ENCODE measurements around the gene IL36RN. TPM values are rescaled to one million over a fixed set of nuclear protein-coding genes. Genes with fewer than 3 reads are reported as not detected.

Gene IL36RN
- polyA plus RNA-seq, 2 of the 4 experiments (the other 2 are of a cell fraction): not detected

DNA sequence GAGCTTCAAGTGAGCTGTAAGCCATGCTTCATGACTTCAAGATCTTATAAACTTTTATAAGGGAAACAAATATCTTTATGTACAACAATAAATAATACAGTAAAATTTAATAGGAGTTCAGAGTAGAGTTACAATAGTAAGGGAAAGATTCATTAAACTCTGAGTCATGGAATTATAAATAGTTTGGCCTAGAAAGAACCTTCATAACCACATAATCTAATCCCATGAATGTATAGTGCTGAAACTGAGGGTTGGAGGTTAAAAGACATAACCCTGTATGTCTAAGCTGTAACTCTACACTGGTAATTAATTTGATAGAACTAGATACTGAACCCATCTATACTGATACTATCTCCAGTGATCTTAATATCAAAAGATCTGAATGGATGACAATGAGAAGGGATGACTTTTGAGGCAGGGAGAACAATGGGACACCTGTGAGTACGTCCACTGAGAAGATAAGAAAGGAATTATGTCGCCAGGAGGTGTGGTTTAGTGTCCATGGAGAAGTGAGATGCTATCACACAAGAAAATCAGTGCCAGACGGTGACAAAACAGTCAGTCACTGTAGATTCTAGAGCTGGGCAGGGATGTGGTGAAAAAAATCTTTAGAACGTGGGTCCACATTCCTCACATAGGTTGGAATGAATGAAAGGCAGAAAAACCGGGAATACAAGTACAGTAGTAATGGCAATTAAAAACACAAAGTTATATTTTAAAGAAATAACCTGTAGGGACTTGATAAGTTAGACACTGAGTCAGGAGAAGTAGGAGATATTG is 9.9 kb downstream of the IL36RN start:
- POLR2A ChIA-PET: no interaction called here
- Histone ChIP-seq H3K4me2 (no peak overlapping the region), H3K27ac (no peak overlapping the region), H3K4me1 (peaks cover 7% of the 10 kb centered on the region; the same call in 1 of the 3 replicates), H3K9me3 (0 out of 3 replicates have a peak, but pooled peaks cover 10% of the 10 kb centered on the region), H3K4me3 (no peak overlapping the region)
- ATAC-seq (no peak), DNase-seq (ENCODE audit: low read depth in 1 of 2, low spot score in 1 of 2) (no peak), FAIRE-seq (no peak)
- TF ChIP-seq, protein P1, sequence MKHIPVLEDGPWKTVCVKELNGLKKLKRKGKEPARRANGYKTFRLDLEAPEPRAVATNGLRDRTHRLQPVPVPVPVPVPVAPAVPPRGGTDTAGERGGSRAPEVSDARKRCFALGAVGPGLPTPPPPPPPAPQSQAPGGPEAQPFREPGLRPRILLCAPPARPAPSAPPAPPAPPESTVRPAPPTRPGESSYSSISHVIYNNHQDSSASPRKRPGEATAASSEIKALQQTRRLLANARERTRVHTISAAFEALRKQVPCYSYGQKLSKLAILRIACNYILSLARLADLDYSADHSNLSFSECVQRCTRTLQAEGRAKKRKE (CRISPR knock-in tag; IDR thresholded peaks at IDR 0.05; ENCODE audit: low read depth): no peak
- TF ChIP-seq MAFK (IDR thresholded peaks at IDR 0.05; ENCODE audit: partially characterized antibody): no peak
- 12% methylated on average over 5 of the region's 5 CpGs for WGBS (ENCODE audit: missing lambda C conversion rate)
- CTCF ChIA-PET: interaction anchor here (1.2 to 3.9 kb wide), 2 partner anchors 10 to 11 kb away, joined by 3 to 21 read pairs; partner anchors contain the start of gene IL36RN

DNA sequence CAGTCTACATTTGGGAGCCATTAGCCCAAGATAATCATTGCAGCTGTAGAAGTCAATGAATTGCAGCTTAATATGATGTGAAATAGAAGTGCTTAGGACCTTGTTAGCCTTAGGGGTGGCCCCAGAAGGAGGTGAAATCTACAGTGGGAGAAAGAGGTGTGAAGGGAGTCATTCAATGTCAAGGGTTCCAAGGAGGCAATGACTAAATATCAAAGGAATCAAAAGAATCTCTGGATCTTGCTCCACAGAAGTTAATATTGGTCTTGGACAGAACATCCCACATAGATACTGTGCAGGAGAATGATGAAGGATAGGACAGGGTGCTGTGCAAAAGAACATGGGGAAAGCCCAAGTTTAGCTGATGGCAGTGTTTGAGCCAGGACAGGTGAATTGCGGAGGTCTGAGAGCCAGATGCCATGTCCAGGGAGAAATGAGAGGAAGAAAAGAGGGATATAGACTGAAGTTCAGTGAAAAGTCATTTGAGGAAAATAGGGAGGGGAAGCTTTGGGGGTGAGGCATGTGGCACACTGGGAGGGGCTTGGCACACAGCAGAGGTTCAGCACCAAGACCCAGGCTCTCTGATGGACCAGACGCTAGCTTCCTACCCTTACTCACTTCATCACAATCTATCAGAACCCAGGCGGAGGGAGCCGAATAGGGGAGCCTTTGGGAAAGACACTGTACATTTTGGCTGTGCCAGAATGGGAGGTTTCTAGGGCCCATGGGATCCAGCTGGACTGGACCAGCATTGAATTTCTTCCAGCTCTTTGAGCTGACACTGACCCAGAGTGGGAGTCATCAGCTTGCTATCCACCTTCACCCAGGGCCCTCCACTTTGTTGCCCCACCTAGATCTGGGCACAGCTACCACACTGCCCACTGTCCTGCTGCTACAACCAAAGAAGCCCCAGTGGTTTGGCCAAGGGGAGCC is 10.9 kb downstream of the IL36RN start:
- POLR2A ChIA-PET: no interaction called here
- no peak overlapping the region; a peak in 1 of 6 replicates for H3K27ac ChIP-seq
- TF ChIP-seq SMC3 (IDR thresholded peaks at IDR 0.05): no peak
- TF ChIP-seq, protein P2, sequence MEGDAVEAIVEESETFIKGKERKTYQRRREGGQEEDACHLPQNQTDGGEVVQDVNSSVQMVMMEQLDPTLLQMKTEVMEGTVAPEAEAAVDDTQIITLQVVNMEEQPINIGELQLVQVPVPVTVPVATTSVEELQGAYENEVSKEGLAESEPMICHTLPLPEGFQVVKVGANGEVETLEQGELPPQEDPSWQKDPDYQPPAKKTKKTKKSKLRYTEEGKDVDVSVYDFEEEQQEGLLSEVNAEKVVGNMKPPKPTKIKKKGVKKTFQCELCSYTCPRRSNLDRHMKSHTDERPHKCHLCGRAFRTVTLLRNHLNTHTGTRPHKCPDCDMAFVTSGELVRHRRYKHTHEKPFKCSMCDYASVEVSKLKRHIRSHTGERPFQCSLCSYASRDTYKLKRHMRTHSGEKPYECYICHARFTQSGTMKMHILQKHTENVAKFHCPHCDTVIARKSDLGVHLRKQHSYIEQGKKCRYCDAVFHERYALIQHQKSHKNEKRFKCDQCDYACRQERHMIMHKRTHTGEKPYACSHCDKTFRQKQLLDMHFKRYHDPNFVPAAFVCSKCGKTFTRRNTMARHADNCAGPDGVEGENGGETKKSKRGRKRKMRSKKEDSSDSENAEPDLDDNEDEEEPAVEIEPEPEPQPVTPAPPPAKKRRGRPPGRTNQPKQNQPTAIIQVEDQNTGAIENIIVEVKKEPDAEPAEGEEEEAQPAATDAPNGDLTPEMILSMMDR (IDR thresholded peaks at IDR 0.05): no peak
- 0 out of 3 replicates have a peak overlapping the region, but pooled peaks have one; percentile 20 for H3K4me2 ChIP-seq
- CTCF ChIA-PET: interaction anchor here (0.6 to 3.9 kb wide), 2 partner anchors 10 to 32 kb away, joined by 3 to 21 read pairs; no protein-coding TSS in a partner anchor
- H3K9me3 ChIP-seq: 0 out of 3 replicates have a peak, but pooled peaks cover 7% of the 10 kb centered on the region
- no peak overlapping the region for H3K4me3 ChIP-seq
- no peak for FAIRE-seq
- WGBS (ENCODE audit: missing lambda C conversion rate): 65% methylated on average over 4 of the region's 4 CpGs
- no peak for DNase-seq (ENCODE audit: low read depth in 1 of 2, low spot score in 1 of 2)
- peaks cover 7% of the 10 kb centered on the region; the same call in 1 of the 3 replicates for H3K4me1 ChIP-seq
- ATAC-seq: no peak; a peak in 2 of 6 replicates

DNA sequence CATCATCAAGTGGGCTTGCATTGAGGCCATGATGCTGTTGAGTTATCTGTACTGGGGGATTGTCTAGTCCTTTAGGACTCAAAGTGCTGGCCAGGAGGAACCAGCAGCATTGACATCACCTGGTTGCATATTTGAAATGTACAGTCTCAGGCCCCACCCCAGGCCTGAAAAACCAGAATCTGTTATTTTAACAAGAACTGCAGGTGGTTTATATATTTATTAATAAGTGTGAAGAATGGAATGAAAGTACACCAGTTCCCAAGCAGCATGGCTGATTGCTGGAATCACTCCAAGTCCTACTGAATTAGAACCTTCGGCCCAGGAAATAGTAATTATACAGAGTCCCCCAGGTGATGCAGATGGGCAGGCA is 11.6 kb downstream of the IL36RN start:
- no peak overlapping the region for H3K27ac ChIP-seq
- POLR2A ChIA-PET: no interaction called here
- TF ChIP-seq GATA3 (IDR thresholded peaks at IDR 0.05; ENCODE audit: borderline replicate concordance): no peak
- TF ChIP-seq, protein P3, sequence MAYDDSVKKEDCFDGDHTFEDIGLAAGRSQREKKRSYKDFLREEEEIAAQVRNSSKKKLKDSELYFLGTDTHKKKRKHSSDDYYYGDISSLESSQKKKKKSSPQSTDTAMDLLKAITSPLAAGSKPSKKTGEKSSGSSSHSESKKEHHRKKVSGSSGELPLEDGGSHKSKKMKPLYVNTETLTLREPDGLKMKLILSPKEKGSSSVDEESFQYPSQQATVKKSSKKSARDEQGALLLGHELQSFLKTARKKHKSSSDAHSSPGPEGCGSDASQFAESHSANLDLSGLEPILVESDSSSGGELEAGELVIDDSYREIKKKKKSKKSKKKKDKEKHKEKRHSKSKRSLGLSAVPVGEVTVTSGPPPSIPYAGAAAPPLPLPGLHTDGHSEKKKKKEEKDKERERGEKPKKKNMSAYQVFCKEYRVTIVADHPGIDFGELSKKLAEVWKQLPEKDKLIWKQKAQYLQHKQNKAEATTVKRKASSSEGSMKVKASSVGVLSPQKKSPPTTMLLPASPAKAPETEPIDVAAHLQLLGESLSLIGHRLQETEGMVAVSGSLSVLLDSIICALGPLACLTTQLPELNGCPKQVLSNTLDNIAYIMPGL (CRISPR knock-in tag; IDR thresholded peaks at IDR 0.05; ENCODE audit: borderline replicate concordance): no peak
- no peak for TF ChIP-seq HDAC2 (IDR thresholded peaks at IDR 0.05)
- TF ChIP-seq, protein P4, sequence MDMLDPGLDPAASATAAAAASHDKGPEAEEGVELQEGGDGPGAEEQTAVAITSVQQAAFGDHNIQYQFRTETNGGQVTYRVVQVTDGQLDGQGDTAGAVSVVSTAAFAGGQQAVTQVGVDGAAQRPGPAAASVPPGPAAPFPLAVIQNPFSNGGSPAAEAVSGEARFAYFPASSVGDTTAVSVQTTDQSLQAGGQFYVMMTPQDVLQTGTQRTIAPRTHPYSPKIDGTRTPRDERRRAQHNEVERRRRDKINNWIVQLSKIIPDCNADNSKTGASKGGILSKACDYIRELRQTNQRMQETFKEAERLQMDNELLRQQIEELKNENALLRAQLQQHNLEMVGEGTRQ (IDR thresholded peaks at IDR 0.05): no peak
- no peak overlapping the region for H3K4me2 ChIP-seq
- ATAC-seq (no peak), DNase-seq (ENCODE audit: low read depth in 1 of 2, low spot score in 1 of 2) (no peak), FAIRE-seq (no peak)
- CTCF ChIA-PET: interaction anchor here (3.9 kb wide), 1 partner anchor 9 kb away, joined by 21 read pairs; no protein-coding TSS in a partner anchor
- WGBS (ENCODE audit: missing lambda C conversion rate): 94% methylated on average over 1 of the region's 1 CpG
- H3K4me1 ChIP-seq: peaks cover 7% of the 10 kb centered on the region; the same call in 1 of the 3 replicates
- no peak overlapping the region for H3K4me3 ChIP-seq
- H3K9me3 ChIP-seq: 0 out of 3 replicates have a peak, but pooled peaks cover 2% of the 10 kb centered on the region

DNA sequence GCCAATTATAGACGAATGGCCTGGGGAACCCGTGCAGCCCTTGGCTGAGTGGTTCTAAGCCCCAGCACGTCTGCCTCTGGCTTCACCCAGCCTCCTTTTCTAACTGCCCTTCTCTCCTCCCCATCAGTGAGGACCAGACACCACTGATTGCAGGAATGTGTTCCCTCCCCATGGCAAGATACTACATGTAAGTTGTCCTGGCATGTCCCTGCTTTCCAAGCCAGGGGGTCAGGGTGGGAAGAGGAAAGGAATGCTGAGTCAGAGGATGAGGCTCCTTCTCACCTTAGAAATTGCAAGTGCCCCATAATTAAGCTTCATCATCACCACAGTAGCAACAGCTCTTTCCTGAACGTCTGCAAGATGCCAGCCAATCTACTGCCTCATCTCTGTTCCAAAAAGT is 13.6 kb downstream of the IL36RN start:
- ChIA-PET POLR2A (no interaction called here), CTCF (interaction anchor here (0.6 to 1.6 kb wide), 5 partner anchors 10 to 78 kb away, joined by 3 to 11 read pairs (median 3); no protein-coding TSS in a partner anchor)
- H3K4me2 ChIP-seq: no peak overlapping the region
- no peak for ATAC-seq
- no peak overlapping the region for H3K4me3 ChIP-seq
- no peak for TF ChIP-seq EHF (CRISPR knock-in tag; IDR thresholded peaks at IDR 0.05)
- TF ChIP-seq MAFK (IDR thresholded peaks at IDR 0.05; ENCODE audit: partially characterized antibody): peak; percentile 42
- no peak for TF ChIP-seq HOXA7 (CRISPR knock-in tag; IDR thresholded peaks at IDR 0.05)
- TF ChIP-seq RFX5 (IDR thresholded peaks at IDR 0.05): no peak
- no peak for DNase-seq (ENCODE audit: low read depth in 1 of 2, low spot score in 1 of 2)
- no peaks in the 10 kb centered on the region for H3K9me3 ChIP-seq
- 24% methylated on average over 4 of the region's 4 CpGs for WGBS (ENCODE audit: missing lambda C conversion rate)
- no peak for FAIRE-seq
- peaks cover 7% of the 10 kb centered on the region; the same call in 1 of the 3 replicates for H3K4me1 ChIP-seq
- peak overlapping the region in 1 of 2 experiments; percentile 14; a peak in 1 of 6 replicates for H3K27ac ChIP-seq

All from A549 (cell line).